SJSA1 (cell line): ENCODE measurements around the gene WEE1. TPM values are rescaled to one million over a fixed set of nuclear protein-coding genes. Genes with fewer than 3 reads are reported as not detected.

Source experiments
- DNase-seq, 2 experiments: peaks; one replicate each; pipeline ENCODE4 v3.0.0-alpha.2; 2015 to 2020; ENCODE audit warnings: low spot score in 2 of 2, low read depth in 1 of 2
- H3K27ac ChIP-seq: fragments of 250-450 bp; sonication (Bioruptor Pico); 2 replicates; pipeline ENCODE4 v1.5.1; 2020; ENCODE audit warnings: mild to moderate bottlenecking, moderate library complexity
- H3K27me3 ChIP-seq: fragments of 250-450 bp; sonication (Bioruptor Pico); replicated peaks from 2 replicates; pipeline ENCODE4 v1.5.1; 2020; ENCODE audit warnings: mild to moderate bottlenecking, moderate library complexity
- H3K36me3 ChIP-seq: fragments of 250-450 bp; sonication (Bioruptor Pico); 2 replicates; pipeline ENCODE4 v1.5.1; 2020; ENCODE audit warnings: mild to moderate bottlenecking
- H3K4me1 ChIP-seq: fragments of 250-450 bp; sonication (Bioruptor Pico); replicated peaks from 2 replicates; pipeline ENCODE4 v1.6.1; 2021; ENCODE audit warnings: mild to moderate bottlenecking
- H3K4me3 ChIP-seq: fragments of 250-450 bp; sonication (Bioruptor Pico); 2 replicates; pipeline ENCODE4 v1.5.1; 2020; ENCODE audit warnings: mild to moderate bottlenecking
- H3K9me3 ChIP-seq: fragments of 250-450 bp; sonication (Bioruptor Pico); replicated peaks from 2 replicates; pipeline ENCODE4 v1.5.1; 2020; ENCODE audit warnings: mild to moderate bottlenecking
- total RNA-seq: library from RNA; depleted of rRNA; stranded (reverse); fragments of >200 nt; shearing (Covaris generic); gene quantifications from 2 replicates; pipeline ENCODE4 v1.2.3, GENCODE V29; 2014; rRNA removed

The WEE1 gene
- 36.1 and 44.3 TPM in 2 replicates for total RNA-seq

GRCh38 chr11:9573052-9573774, at the start of gene WEE1:
Gene WEE1, plus strand, starts transcription at chr11:9573670. Its CDS starts 264 bp downstream, at chr11:9573934.
- Histone ChIP-seq H3K9me3 (no peaks in the 10 kb centered on the region), H3K4me1 (peaks cover 26% of the 10 kb centered on the region), H3K4me3 (peak within 1 kb of the TSS; percentile 93), H3K27me3 (no peaks in the 10 kb centered on the region), H3K36me3 (peaks cover 42% of the 10 kb centered on the region), H3K27ac (peak within 1 kb of the TSS; percentile 92)
- DNase-seq, result peak; percentile 95 to 98

DNA sequence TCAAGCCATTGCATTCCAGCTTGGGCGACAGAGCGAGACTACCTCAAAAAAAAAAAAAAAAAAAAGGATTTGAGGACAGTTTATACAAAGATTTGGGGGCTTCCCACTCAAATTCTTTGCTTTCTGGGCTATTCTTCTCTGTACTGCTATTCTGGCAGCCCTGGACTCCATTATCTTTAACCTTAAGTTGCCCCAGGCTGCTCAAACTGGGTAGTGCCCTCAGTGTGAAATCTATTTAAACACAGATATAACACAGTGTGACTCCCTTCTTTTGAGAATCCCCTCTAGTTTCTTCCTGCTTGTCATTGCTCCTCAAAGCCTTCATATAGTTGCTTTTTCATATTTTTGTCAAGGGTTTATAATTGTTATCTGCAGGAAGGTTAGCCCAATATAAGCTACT, 49.5 kb upstream of the WEE1 start:
- no peaks in the 10 kb centered on the region for H3K27me3 ChIP-seq
- no peaks in the 10 kb centered on the region for H3K36me3 ChIP-seq
- H3K4me3 ChIP-seq, result no peak overlapping the region
- no peak for DNase-seq
- peaks cover 25% of the 10 kb centered on the region for H3K4me1 ChIP-seq
- H3K9me3 ChIP-seq, result no peaks in the 10 kb centered on the region
- H3K27ac ChIP-seq, result no peak overlapping the region

GRCh38 chr11:9525116-9525515, 48.4 kb upstream of the WEE1 start:
- H3K4me1 ChIP-seq, result peaks cover 37% of the 10 kb centered on the region
- H3K27ac ChIP-seq, result no peak overlapping the region
- DNase-seq, result no peak
- no peaks in the 10 kb centered on the region for H3K36me3 ChIP-seq
- no peaks in the 10 kb centered on the region for H3K27me3 ChIP-seq
- no peak overlapping the region for H3K4me3 ChIP-seq
- no peaks in the 10 kb centered on the region for H3K9me3 ChIP-seq

DNA sequence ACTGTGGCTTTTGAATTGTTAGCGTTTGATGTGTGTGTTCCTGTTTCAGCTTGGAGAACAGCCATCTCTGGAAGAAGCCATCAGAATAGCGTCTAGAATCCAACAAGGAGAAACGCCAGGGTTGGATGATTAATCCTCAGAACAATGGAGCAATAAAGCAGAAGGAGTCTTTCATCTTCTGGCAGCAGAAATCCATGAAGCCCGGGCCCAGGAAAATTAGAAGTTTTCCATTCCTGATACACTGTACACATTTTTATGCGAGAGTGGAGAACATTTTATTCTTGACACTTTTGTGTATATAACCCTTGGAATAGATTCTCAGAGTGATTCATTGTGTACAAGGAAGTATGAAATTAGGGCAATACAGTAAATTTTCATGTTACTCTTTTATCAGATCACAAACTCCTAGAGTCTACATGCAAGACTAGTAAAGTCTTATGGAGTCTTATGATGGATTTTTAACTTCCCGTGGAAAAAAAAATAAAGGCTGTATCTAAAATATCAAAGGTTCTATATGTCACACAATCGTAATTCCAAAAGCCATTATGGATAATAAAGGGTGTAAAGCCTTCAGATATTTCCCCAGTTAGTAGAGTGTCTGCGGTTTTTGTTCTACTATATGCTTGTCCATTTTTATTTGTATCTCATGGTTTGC, 45.9 kb upstream of the WEE1 start:
- H3K36me3 ChIP-seq, result no peaks in the 10 kb centered on the region
- no peak overlapping the region for H3K4me3 ChIP-seq
- H3K27me3 ChIP-seq, result no peaks in the 10 kb centered on the region
- peak overlapping the region; percentile 42; the same call in 1 of the 2 replicates for H3K27ac ChIP-seq
- no peaks in the 10 kb centered on the region for H3K9me3 ChIP-seq
- peak in 1 of 2 experiments; percentile 48 for DNase-seq
- H3K4me1 ChIP-seq, result peaks cover 39% of the 10 kb centered on the region

DNA sequence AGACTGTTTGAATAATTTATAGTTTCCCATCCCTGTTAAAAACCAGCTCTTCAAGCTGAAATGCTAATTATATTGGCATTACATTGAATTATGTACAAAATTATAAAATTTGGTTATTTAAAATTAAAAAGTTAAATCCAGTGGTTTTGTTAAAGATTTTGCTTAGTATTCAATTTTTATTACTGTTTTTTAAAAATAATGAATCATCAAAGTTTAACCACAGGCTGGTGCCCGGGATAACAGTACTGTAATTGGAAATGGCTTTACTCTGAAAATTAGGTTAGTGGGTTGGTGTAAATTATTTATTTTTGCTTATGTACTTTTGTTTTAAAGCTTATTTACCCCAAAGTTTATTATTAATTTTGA, 45.4 kb upstream of the WEE1 start:
- peak overlapping the region; percentile 42; the same call in 1 of the 2 replicates for H3K27ac ChIP-seq
- H3K4me3 ChIP-seq, result no peak overlapping the region
- H3K4me1 ChIP-seq, result peaks cover 40% of the 10 kb centered on the region
- H3K27me3 ChIP-seq, result no peaks in the 10 kb centered on the region
- no peaks in the 10 kb centered on the region for H3K36me3 ChIP-seq
- H3K9me3 ChIP-seq, result no peaks in the 10 kb centered on the region
- DNase-seq, result no peak

DNA sequence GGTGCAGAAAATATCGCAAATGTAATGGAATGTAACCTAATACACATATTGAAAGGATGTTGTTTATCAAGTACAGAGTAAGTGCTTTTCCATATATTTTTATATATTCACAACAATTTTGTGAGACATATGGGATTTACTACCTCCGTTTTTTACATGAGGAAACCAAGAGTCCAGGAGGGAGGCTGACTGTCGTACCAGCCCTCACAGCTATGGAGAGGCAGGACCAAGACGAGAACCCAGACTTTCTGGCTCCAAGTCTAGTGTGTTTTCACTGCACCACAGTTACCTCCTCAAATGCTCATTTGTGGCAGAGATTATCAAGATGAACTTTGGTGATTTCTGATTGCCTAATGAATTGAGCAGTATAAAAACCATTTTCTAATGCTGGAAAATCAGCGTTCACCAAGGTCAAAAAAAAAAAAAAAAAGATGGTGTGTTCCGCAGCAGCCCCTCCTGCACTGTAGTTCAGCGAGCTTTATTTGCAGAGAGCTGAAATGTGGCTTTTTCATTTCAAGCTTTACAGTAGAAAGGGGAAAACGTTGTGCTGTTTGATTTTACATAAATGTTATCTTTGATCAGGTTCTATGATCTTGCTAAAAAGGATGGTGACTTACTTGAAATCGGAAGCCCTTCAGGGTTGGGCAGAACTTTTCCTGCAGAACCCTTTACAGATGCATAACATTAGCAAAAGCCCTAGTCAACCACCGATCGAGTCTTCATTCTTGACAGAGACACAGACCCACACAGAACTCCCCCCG, 44.7 kb upstream of the WEE1 start:
- no peaks in the 10 kb centered on the region for H3K27me3 ChIP-seq
- no peak overlapping the region for H3K4me3 ChIP-seq
- no peaks in the 10 kb centered on the region for H3K9me3 ChIP-seq
- H3K4me1 ChIP-seq, result peaks cover 45% of the 10 kb centered on the region
- no peaks in the 10 kb centered on the region for H3K36me3 ChIP-seq
- no peak for DNase-seq
- H3K27ac ChIP-seq, result no peak overlapping the region

DNA sequence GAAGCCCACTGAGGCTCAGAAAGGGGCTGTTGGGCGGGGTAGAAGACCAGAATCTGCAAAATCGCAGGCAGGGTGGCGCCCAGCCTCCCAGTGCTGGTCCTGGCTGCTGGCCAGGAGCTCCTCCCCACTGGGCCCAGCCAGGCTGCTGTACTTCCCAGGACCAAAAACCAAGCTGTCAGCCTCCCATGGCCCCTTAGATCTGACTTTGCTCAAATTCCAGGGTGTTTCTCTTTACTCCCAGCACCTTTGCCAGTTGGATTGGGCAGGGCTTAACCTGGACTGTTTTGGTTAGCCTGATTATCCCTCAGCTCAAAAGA, 44.2 kb upstream of the WEE1 start:
- H3K4me1 ChIP-seq, result peaks cover 49% of the 10 kb centered on the region
- no peak overlapping the region for H3K4me3 ChIP-seq
- no peak overlapping the region for H3K27ac ChIP-seq
- no peak for DNase-seq
- no peaks in the 10 kb centered on the region for H3K36me3 ChIP-seq
- H3K27me3 ChIP-seq, result no peaks in the 10 kb centered on the region
- no peaks in the 10 kb centered on the region for H3K9me3 ChIP-seq

DNA sequence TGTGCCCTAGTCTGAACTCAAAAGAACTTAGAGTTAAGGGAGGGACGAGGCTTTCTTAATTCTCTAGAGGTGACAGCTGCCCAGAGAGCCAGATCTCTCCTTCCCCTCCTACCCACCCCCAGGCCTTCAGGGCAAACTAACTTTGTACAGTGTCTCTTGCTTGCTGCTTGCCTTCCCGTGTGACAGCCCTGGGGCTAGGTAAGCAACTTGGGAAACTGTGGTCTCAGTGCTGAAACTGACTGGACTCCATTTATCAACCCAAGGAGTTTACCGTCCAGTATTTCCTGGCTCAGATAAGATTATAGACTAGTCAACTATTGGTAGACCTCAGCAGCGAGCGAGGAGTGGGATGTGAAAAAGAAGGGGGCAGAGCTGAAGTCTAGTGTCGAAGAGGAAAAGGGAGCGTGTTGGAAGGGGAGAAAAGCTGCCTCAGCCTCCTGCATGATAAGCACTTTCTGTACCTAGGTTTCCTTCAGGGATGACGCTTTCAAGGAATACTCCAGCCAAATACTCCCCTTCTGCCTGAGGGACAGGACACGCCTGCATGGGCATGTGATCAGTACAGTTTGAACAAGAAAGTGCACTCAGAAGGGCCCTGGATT, 43.3 kb upstream of the WEE1 start:
- DNase-seq, result no peak
- Histone ChIP-seq H3K27ac (no peak overlapping the region), H3K36me3 (no peaks in the 10 kb centered on the region), H3K27me3 (no peaks in the 10 kb centered on the region), H3K4me3 (no peak overlapping the region), H3K9me3 (no peaks in the 10 kb centered on the region), H3K4me1 (peaks cover 53% of the 10 kb centered on the region)

DNA sequence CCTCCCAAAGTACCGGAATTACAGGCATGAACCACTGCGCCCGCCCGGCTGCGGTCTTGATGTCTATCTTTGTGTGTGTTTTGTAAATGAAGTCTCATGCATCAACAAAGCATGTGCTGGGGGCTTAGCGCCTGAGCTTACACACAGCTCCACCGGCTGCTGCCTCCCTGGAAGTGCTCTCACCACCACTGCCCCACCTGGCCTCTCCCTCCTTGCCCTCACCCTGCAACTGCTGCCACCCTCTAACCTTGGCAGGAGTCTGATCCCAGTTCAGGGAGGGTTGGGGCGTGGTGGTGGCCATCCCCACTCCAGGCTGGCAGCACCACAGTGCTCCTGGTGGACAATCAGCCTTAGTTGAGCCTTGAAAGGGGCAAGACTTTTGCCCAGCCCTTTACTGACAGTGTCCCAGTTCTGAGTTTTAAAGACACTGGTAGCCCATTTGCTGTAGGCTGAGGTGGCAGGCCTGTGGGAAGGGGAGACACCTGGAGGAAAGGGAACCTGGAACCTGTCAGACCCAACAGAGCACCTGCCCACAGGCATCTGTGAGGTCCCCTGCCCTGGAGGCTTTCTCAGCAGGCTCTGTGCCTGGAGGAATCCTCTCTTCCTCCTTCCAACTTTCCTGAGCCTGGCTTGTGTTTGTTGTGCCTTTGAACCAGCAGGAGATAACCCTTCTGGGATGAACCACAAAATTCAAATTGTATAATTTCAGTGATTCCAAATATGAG, 42.4 kb upstream of the WEE1 start:
- Histone ChIP-seq H3K27ac (no peak overlapping the region), H3K9me3 (no peaks in the 10 kb centered on the region), H3K4me1 (peaks cover 53% of the 10 kb centered on the region), H3K4me3 (no peak overlapping the region), H3K27me3 (no peaks in the 10 kb centered on the region), H3K36me3 (no peaks in the 10 kb centered on the region)
- no peak for DNase-seq

DNA sequence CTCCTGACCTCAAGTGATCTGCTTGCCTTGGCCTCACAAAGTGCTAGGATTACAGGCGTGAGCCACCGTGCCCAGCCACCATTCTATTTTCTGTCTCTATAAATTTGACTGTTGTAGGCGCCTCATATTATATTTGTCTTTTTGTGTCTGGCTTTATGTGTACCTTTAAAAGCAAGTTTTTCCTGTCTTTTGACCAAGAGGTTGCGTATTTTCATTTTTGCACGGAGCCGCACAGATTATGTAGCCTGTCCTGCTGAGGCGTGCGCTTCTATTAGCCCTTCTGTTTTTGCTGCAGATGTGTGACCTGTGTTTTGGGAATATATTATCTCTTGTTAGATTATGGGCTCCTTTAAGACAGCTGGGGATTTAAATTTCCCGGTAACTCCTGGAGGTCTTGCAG, 40.4 kb upstream of the WEE1 start:
- Histone ChIP-seq H3K9me3 (no peaks in the 10 kb centered on the region), H3K36me3 (no peaks in the 10 kb centered on the region)

GRCh38 chr11:9533736-9534473, 39.6 kb upstream of the WEE1 start:
- Histone ChIP-seq H3K4me1 (peaks cover 28% of the 10 kb centered on the region), H3K4me3 (no peak overlapping the region), H3K36me3 (no peaks in the 10 kb centered on the region), H3K27ac (no peak overlapping the region), H3K9me3 (no peaks in the 10 kb centered on the region), H3K27me3 (no peaks in the 10 kb centered on the region)
- DNase-seq, result no peak

More for the DNA sequence above, 40.4 kb upstream of the WEE1 start:
- no peaks in the 10 kb centered on the region for H3K27me3 ChIP-seq
- H3K27ac ChIP-seq, result no peak overlapping the region
- H3K4me1 ChIP-seq, result peaks cover 37% of the 10 kb centered on the region
- no peak overlapping the region for H3K4me3 ChIP-seq
- no peak for DNase-seq

GRCh38 chr11:9535189-9535781, 38.2 kb upstream of the WEE1 start:
- DNase-seq, result no peak
- peaks cover 14% of the 10 kb centered on the region for H3K4me1 ChIP-seq
- no peaks in the 10 kb centered on the region for H3K27me3 ChIP-seq
- no peaks in the 10 kb centered on the region for H3K36me3 ChIP-seq
- no peak overlapping the region for H3K4me3 ChIP-seq
- no peaks in the 10 kb centered on the region for H3K9me3 ChIP-seq
- H3K27ac ChIP-seq, result no peak overlapping the region
